Adrenal gland (tissue), 12 donors: ENCODE data around the gene SMCO1. TPM values are rescaled to one million over a fixed set of nuclear protein-coding genes. Genes with fewer than 3 reads are reported as not detected.

Experiments used
- DNase-seq, 7 donors: peaks; one replicate each; pipeline ENCODE4 v3.0.0-alpha.2; 2019 to 2020
- H3K27ac ChIP-seq, 5 donors: fragments of 200-600 bp; sonication (generic) in 4 of 5; 1 replicate in 3 of 5; 2 replicates in 2 of 5; pipeline versions ENCODE4 v1.5.1 to v1.8.0; 2016 to 2020; ENCODE audit warnings: mild to moderate bottlenecking in 1 of 5
- H3K27me3 ChIP-seq: fragments of 200-600 bp; 2 replicates; pipeline ENCODE4 v1.8.0; 2021
- H3K36me3 ChIP-seq, 2 donors: fragments of 200-600 bp; replicated peaks in 1 of 2; 1 replicate in 1 of 2; 2 replicates in 1 of 2; pipeline versions ENCODE4 v1.5.1 to v1.8.0; 2018 to 2022
- H3K4me1 ChIP-seq, 2 donors: fragments of 200-600 bp; replicated peaks in 1 of 2; 1 replicate in 1 of 2; 2 replicates in 1 of 2; pipeline versions ENCODE4 v1.5.1 to v1.8.0; 2018 to 2021
- H3K4me3 ChIP-seq, 4 donors: fragments of 200-600 bp; sonication (generic) in 3 of 4; one replicate each; pipeline ENCODE4 v1.5.1; 2016 to 2018
- H3K9me3 ChIP-seq, 3 donors: fragments of 200-600 bp; sonication (generic) in 1 of 3; replicated peaks in 1 of 3; 1 replicate in 2 of 3; 2 replicates in 1 of 3; pipeline versions ENCODE4 v1.5.1 to v1.8.0; 2016 to 2021
- CTCF ChIP-seq, 6 experiments: fragments of 450-650 bp in 4 of 6; fragments of 200-600 bp in 2 of 6; sonication (generic) in 1 of 6; IDR thresholded peaks; 1 replicate in 5 of 6; 2 replicates in 1 of 6; pipeline versions ENCODE4 v1.5.1 to v1.8.0; 2016 to 2021; ENCODE audit warnings: antibody characterized with exemption in 6 of 6, mild to moderate bottlenecking in 2 of 6, moderate library complexity in 1 of 6
- POLR2A ChIP-seq, 2 donors: fragments of 450-650 bp; IDR thresholded peaks; one replicate each; pipeline ENCODE4 v1.6.1; 2017; ENCODE audit warnings: antibody characterized with exemption in 2 of 2, mild to moderate bottlenecking in 2 of 2, moderate library complexity in 1 of 2
- WGBS, 4 donors: extraction: QIAGEN DNeasy Blood & Tissue Kit in 2 of 4; methylation state at CpG; one replicate each; pipeline versions ENCODE4 v1.1.5 to v1.1.7; 2013 to 2017; 5-methylcytosine and 5-hydroxymethylcytosine counted together
- intact Hi-C, 2 donors: fragments of 100-400 bp; cut with DNase I; formaldehyde crosslinking; loops; one replicate each; pipeline versions ENCODE4 v1.14.1 to v1.15.0; 2022 to 2023
- polyA plus RNA-seq, 3 donors: library from polyadenylated mRNA; stranded (reverse); fragments of 200-250 nt in 2 of 3; fragments of 350-450 nt in 1 of 3; fragmentation: Illumina TruSeq in 1 of 3; extraction: RNeasy Lipid Tissue Mini Kit (QIAGEN cat#74804) in 1 of 3; gene quantifications; one replicate each; pipeline ENCODE4 v1.2.3, GENCODE V29; 2013 to 2014
- total RNA-seq, 9 donors: library from RNA; depleted of rRNA in 4 of 9; stranded (reverse); fragments of >200 nt in 4 of 9; fragments of 120-200 nt in 1 of 9; fragmentation: NEBNext Ultra II Directional in 1 of 9; extraction: Animal tissue kit (Norgen Biotek cat#: 25700) in 1 of 9; gene quantifications; one replicate each; pipeline versions ENCODE4 v1.1.0 to v1.2.4, GENCODE V29; 2013 to 2023
- donor health status: healthy with polysubstance abuse.
- donor health status: Bipolar disorder and iron deficiency.
- donor health status: DM: yes; HTN: yes; CAD: no.
- donor health status: DM: no; HTN: no; CAD: no.
- donor health status: DM: no; HTN: no; CAD: no.
- donor health status: DM: yes; HTN: yes; CAD: no.

Gene SMCO1
- total and polyA plus RNA-seq, 12 donors, result 0.07 to 0.11 TPM; not detected in 10

DNA sequence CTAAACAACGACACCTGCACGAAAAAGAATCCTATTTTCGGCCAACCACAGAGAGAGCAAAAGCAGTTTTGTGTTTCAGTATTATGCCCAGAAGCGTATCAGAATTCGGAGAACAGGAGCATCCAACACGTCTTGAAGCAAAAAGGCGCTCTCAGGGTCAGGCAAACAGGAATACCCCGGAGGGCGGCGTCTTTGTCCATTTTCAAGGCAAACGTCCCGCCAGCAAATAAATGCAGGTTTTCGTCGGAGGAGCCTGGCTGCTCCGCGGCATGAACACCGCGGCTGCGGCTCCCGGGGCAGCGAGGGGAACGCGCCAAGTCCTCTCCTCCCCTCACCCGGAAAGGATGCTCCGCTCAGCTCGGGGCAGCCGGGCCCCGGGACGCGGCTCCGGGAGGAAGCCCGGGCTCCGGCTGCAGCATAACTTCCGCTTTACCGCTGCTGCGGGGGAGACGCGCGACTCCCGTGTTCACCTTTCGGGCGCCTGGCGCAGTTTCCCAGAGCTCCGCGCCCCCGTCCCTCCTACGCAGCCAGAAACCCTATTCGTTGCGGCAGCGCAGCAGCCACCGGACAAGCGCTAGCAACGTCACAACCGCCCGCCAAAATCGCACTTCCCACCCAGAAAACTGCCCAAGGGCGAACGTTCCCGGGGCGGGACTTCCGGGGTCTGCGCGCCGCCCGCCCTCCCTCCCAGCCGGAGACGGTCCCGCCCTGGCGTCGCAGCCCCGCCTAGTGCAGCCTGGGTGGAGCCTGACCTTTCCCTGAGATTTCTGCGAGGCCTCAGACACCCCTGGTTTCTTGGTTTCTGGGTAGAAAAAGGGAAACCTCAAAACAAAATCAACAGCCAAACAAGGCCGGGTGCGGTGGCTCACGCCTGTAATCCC is 11.7 kb downstream of the SMCO1 start, which contains the start of gene RNF168:
Gene RNF168, minus strand, starts transcription at position 573 of the 881 bp plus-strand sequence. CDS start 595 bp downstream, outside the sequence.
- intact Hi-C loops, result no loop called here
- Histone ChIP-seq H3K4me1 (peaks cover 12 to 25% of the 10 kb centered on the region in 2 donors), H3K27ac (peak within 1 kb of the TSS; percentile 91 to 98 (median 98)), H3K36me3 (no peaks in the 10 kb centered on the region), H3K4me3 (peak within 1 kb of the TSS; percentile 80 to 95 (median 90)), H3K27me3 (no peaks in the 10 kb centered on the region), H3K9me3 (no peaks in the 10 kb centered on the region)
- WGBS, 4 donors, result 0 to 1% (median 0%) methylated on average over 15 to 75 of the region's 75 CpGs
- TF ChIP-seq POLR2A (IDR thresholded peaks at IDR 0.05) (peak; percentile 90 to 97), CTCF (IDR thresholded peaks at IDR 0.05) (no peak)
- peak; percentile 93 to 97 (median 94) for DNase-seq

DNA sequence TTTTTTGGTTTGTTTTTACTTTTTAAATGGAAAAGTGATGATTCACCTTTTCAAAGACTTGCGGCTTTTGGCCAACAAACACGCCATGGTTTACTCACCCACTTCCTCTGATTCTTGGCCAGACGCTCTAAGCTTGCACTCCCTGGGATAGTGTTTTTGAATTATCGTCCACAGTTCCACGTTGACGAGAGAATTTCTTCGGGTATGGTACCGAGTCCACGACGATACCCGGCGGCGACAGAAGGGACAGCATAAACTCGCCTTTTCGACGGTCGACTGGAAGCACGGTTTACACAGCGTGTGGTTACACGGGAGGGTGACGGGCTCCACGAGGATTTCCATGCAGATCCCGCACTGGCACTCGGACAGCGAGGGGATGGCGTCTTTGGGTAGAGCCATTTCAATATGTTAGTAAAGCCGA is 12.4 kb downstream of the SMCO1 start:
- 0 to 1% (median 0%) methylated on average over 10 to 27 of the region's 27 CpGs for WGBS, 4 donors
- peak overlapping the region; percentile 91 to 98 (median 98) for H3K27ac ChIP-seq
- peak in 1 of 6 experiments; percentile 8 for TF ChIP-seq CTCF (IDR thresholded peaks at IDR 0.05)
- TF ChIP-seq POLR2A (IDR thresholded peaks at IDR 0.05), result peak in 1 of 2 donors; percentile 67
- peaks cover 12 to 25% of the 10 kb centered on the region in 2 donors for H3K4me1 ChIP-seq
- intact Hi-C loops, result no loop called here
- peak; percentile 60 to 80 (median 78) for DNase-seq
- no peaks in the 10 kb centered on the region for H3K36me3 ChIP-seq
- H3K27me3 ChIP-seq, result no peaks in the 10 kb centered on the region
- peak overlapping the region; percentile 80 to 95 (median 90) for H3K4me3 ChIP-seq
- H3K9me3 ChIP-seq, result no peaks in the 10 kb centered on the region

DNA sequence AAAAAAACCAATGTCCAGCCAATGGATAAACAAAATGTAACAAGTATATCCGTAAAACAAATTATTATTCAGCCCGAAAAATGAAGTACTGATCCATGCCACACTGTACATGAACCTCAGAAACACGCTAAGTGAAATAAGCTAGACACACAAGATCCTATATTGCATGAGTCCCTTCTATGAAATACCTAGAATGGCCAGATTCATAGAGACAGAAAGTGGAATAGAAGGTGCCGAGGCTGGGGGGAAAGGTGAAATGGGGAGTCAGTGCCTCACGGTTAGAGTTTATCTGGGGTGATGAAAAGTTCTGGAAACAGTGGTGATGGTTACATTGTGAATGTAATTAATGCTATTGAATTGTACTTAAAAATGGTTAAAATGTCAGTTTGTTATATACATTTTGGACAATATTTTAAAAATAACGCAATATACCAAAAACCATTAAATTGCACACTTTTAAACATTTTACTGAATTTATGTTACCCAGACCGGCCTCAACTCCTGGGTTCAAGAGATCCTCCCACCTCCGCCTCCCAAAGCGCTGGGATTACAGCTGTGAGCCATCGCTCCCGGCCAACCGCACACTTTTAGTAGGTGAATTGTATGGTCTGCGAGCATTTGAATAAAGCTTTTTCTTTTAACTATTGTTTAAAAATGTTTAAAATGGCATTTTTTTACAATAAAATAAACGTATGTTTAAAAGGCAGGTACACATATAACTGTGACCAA is 13.7 kb downstream of the SMCO1 start:
- H3K36me3 ChIP-seq, result no peaks in the 10 kb centered on the region
- H3K4me3 ChIP-seq, result peak overlapping the region in 2 of 4 donors; percentile 89 to 95
- no peaks in the 10 kb centered on the region for H3K27me3 ChIP-seq
- 15 to 24% (median 20%) methylated on average over 14 of the region's 14 CpGs for WGBS, 4 donors
- no peaks in the 10 kb centered on the region for H3K9me3 ChIP-seq
- peaks cover 12 to 25% of the 10 kb centered on the region in 2 donors for H3K4me1 ChIP-seq
- TF ChIP-seq POLR2A (IDR thresholded peaks at IDR 0.05) (no peak), CTCF (IDR thresholded peaks at IDR 0.05) (no peak)
- peak overlapping the region in 2 of 5 donors; percentile 15 to 98 for H3K27ac ChIP-seq
- peak in 1 of 7 donors; percentile 11 for DNase-seq
- intact Hi-C loops, result no loop called here
